ENCODE measurements around the gene C19orf33.
"Not testable (repeated sequence)": the region's sequence is repeated elsewhere in the genome, so short reads cannot be mapped to it uniquely, and the experiment has no call there.

The C19orf33 gene

DNA sequence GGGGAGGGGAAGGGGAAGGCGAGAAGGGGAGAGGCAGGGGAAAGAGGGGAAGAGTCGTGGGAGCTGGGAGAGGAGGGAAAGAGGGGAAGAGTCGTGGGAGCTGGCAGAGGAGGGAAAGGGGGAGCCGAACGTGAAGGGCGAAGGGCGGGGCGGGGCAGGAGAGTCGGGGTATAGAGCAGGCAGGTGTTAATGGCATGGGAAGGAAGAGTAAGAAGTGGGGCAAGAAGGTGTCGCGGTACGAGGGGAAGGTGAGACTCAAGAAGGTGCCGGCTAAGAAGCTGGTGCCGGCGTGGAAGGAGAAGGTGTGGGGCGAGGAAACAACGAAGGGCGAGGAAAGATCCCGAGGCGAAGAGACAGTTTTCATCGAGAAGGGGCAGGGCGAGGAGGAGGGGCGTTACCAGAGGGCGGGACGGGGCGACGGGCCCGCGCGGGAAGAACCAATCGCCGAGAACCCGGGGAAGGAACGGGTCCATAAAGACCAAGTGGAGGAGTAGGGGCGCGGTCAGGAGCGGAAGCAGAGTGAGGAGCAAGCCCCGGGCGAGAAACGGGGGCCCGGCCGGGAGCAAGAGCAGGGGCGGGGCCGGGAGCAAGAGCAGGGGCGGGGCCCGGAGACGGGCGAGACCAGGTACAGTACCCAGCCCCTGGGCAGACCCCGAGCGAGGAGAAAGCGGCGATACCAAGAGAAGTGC lies 32.0 kb downstream of the C19orf33 start:
- Histone ChIP-seq H3K9ac (ENCODE audit: insufficient read length) (peak overlapping the region; percentile 64), H3K4me3 (peak overlapping the region; percentile 98), H3K36me3 (ENCODE audit: insufficient read depth, low read length) (no peaks in the 10 kb centered on the region), H3K27ac (peak overlapping the region; percentile 75), H3K9me3 (ENCODE audit: low read depth, low read length) (no peaks in the 10 kb centered on the region)
- TF ChIP-seq FOXP2 (optimal IDR thresholded peaks at IDR 0.05; ENCODE audit: control extremely low read depth, extremely low read length, insufficient read depth) (no peak), EZH2 (IDR thresholded peaks at IDR 0.05) (no peak), POLR2AphosphoS5 (IDR thresholded peaks at IDR 0.05; ENCODE audit: borderline replicate concordance, low read depth, low read length) (peak; percentile 2; the same call in 1 of the 2 replicates)
- DNase-seq (ENCODE audit: low read depth, low spot score): peak; percentile 71

DNA sequence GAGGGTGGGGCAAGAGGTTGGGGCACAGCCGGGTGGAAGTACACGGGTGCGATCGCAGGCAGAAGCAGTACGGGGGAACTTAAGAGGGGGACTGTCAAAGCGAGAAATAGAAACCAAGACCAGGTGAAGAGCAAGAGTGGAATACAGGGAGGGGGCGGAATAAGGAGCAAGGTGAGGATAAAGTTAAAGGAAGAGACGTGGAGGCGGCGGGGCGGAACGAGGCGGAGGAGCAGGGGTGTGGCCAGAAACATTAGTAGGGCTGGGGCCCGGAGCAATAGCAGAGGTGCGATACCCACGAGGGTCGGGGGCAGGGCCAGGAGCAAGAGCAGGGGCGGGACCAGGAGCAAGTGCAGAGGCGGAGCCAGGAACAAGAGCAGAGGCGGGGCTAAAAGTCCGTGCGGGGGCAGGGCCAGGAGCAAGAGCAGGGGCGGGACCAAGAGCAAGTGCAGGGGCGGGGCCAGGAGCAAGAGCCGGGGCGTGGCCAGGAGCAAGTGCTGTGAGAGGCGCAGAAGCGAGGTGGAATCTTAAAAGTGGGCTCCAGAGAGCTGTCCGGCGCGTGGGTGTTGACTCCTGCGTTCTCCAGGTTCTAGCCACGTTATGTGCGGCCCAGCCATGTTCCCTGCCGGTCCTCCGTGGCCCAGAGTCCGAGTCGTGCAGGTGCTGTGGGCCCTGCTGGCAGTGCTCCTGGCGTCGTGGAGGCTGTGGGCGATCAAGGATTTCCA lies 32.7 kb downstream of the C19orf33 start:
- Histone ChIP-seq H3K9me3 (ENCODE audit: low read depth, low read length) (no peaks in the 10 kb centered on the region), H3K9ac (ENCODE audit: insufficient read length) (peak overlapping the region; percentile 64), H3K36me3 (ENCODE audit: insufficient read depth, low read length) (no peaks in the 10 kb centered on the region), H3K4me3 (peak overlapping the region; percentile 98), H3K27ac (peak overlapping the region; percentile 75)
- no peak for TF ChIP-seq POLR2AphosphoS5 (IDR thresholded peaks at IDR 0.05; ENCODE audit: borderline replicate concordance, low read depth, low read length)
- TF ChIP-seq FOXP2 (optimal IDR thresholded peaks at IDR 0.05; ENCODE audit: control extremely low read depth, extremely low read length, insufficient read depth): no peak
- peak; percentile 85 for DNase-seq (ENCODE audit: low read depth, low spot score)

- Histone ChIP-seq H3K27ac (no peak overlapping the region), H3K9ac (ENCODE audit: insufficient read length) (peak overlapping the region; percentile 60), H3K36me3 (ENCODE audit: insufficient read depth, low read length) (no peaks in the 10 kb centered on the region), H3K9me3 (ENCODE audit: low read depth, low read length) (no peaks in the 10 kb centered on the region), H3K4me3 (peak overlapping the region; percentile 98)
- TF ChIP-seq EZH2 (IDR thresholded peaks at IDR 0.05) (no peak), POLR2AphosphoS5 (IDR thresholded peaks at IDR 0.05; ENCODE audit: borderline replicate concordance, low read depth, low read length) (no peak), FOXP2 (optimal IDR thresholded peaks at IDR 0.05; ENCODE audit: control extremely low read depth, extremely low read length, insufficient read depth) (no peak)
- no peak for DNase-seq (ENCODE audit: low read depth, low spot score)
These were observed 33.3 kb downstream of the C19orf33 start for GRCh38 chr19:38337360-38337653.

DNA sequence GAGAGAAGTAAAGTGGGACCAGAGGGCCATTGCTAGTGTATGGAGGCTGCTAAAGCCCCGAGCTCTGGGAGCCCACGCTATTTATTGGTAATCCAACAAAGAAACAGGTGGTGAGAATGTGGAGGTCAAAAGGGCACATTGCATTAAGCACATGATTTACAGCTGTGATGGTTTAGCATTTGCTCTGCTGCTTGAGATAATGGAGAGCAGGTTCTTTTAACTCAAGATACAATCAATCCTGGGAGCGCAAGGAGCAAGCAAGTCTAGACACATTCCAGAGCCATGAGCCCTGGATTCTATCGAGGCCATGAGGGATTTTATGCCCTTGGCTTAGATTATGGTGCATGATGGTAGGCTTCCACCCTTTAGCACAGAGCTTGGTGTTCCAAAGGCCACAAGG lies 35.0 kb downstream of the C19orf33 start:
- H3K27ac ChIP-seq; H3K9me3 ChIP-seq (ENCODE audit: low read depth, low read length); DNase-seq (ENCODE audit: low read depth, low spot score); H3K4me3 ChIP-seq; H3K9ac ChIP-seq (ENCODE audit: insufficient read length); H3K36me3 ChIP-seq (ENCODE audit: insufficient read depth, low read length): not testable (repeated sequence)

GRCh38 chr19:38340927-38341326 lies 36.9 kb downstream of the C19orf33 start:
- H3K9ac ChIP-seq (ENCODE audit: insufficient read length): no peak overlapping the region
- no peak overlapping the region for H3K27ac ChIP-seq
- no peaks in the 10 kb centered on the region for H3K36me3 ChIP-seq (ENCODE audit: insufficient read depth, low read length)
- H3K9me3 ChIP-seq (ENCODE audit: low read depth, low read length): no peaks in the 10 kb centered on the region
- TF ChIP-seq EZH2 (IDR thresholded peaks at IDR 0.05) (no peak), POLR2AphosphoS5 (IDR thresholded peaks at IDR 0.05; ENCODE audit: borderline replicate concordance, low read depth, low read length) (no peak), FOXP2 (optimal IDR thresholded peaks at IDR 0.05; ENCODE audit: control extremely low read depth, extremely low read length, insufficient read depth) (no peak)
- H3K4me3 ChIP-seq: no peak overlapping the region
- no peak for DNase-seq (ENCODE audit: low read depth, low spot score)

DNA sequence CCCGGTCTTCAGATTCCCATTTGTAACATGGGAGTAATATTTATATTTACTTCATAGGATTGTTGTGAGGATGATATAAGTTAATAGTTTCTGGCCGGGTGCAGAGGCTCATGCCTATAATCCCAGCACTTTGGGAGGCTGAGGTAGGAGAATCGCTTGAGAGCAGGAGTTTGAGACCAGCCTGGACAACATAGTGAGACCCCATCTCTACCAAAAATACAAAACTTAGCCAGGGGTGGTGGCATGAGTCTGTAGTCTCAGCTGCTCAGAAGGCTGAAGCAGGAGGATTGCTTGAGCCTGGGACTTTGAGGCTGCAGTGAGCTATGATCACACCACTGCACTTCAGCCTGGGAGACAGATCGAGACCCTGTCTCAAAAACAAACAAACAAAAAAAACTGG lies 42.8 kb downstream of the C19orf33 start:
- Histone ChIP-seq H3K27ac (no peak overlapping the region), H3K36me3 (ENCODE audit: insufficient read depth, low read length) (no peaks in the 10 kb centered on the region), H3K4me3 (no peak overlapping the region), H3K9me3 (ENCODE audit: low read depth, low read length) (no peaks in the 10 kb centered on the region), H3K9ac (ENCODE audit: insufficient read length) (no peak overlapping the region)
- TF ChIP-seq FOXP2 (optimal IDR thresholded peaks at IDR 0.05; ENCODE audit: control extremely low read depth, extremely low read length, insufficient read depth) (no peak), EZH2 (IDR thresholded peaks at IDR 0.05) (no peak), POLR2AphosphoS5 (IDR thresholded peaks at IDR 0.05; ENCODE audit: borderline replicate concordance, low read depth, low read length) (no peak)
- DNase-seq (ENCODE audit: low read depth, low spot score): no peak

DNA sequence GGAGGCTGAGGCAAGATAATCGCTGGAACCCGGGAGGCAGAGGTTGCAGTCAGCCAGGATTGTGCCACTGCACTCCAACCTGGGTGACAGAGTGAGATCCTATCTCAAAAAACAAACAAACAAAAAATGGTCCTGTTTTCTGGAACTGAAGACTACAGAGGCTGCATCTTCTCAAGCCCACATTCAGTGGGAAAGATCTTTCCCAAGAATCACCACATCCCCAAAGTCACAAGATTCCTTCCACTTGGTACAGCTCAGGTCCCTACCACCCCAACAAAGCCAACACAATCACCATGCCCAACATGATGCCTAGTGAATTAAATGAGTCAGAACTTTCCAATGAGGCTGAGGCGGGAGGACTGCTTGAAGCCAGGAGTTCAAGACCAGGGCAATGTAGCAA lies 46.8 kb downstream of the C19orf33 start:
- TF ChIP-seq EZH2 (IDR thresholded peaks at IDR 0.05) (no peak), FOXP2 (optimal IDR thresholded peaks at IDR 0.05; ENCODE audit: control extremely low read depth, extremely low read length, insufficient read depth) (no peak), POLR2AphosphoS5 (IDR thresholded peaks at IDR 0.05; ENCODE audit: borderline replicate concordance, low read depth, low read length) (no peak)
- no peak for DNase-seq (ENCODE audit: low read depth, low spot score)
- no peaks in the 10 kb centered on the region for H3K36me3 ChIP-seq (ENCODE audit: insufficient read depth, low read length)

GRCh38 chr19:38351865-38352395 lies 47.9 kb downstream of the C19orf33 start:
- Histone ChIP-seq H3K9ac (ENCODE audit: insufficient read length) (no peak overlapping the region), H3K36me3 (ENCODE audit: insufficient read depth, low read length) (no peaks in the 10 kb centered on the region), H3K27ac (no peak overlapping the region), H3K9me3 (ENCODE audit: low read depth, low read length) (no peaks in the 10 kb centered on the region), H3K4me3 (no peak overlapping the region)
- TF ChIP-seq EZH2 (IDR thresholded peaks at IDR 0.05) (no peak), POLR2AphosphoS5 (IDR thresholded peaks at IDR 0.05; ENCODE audit: borderline replicate concordance, low read depth, low read length) (no peak), FOXP2 (optimal IDR thresholded peaks at IDR 0.05; ENCODE audit: control extremely low read depth, extremely low read length, insufficient read depth) (no peak)
- no peak for DNase-seq (ENCODE audit: low read depth, low spot score)

More for the DNA sequence above, 46.8 kb downstream of the C19orf33 start:
- H3K9ac ChIP-seq (ENCODE audit: insufficient read length): no peak overlapping the region
- H3K4me3 ChIP-seq: no peak overlapping the region
- H3K27ac ChIP-seq: no peak overlapping the region
- no peaks in the 10 kb centered on the region for H3K9me3 ChIP-seq (ENCODE audit: low read depth, low read length)

Measured in SK-N-MC (cell line).